Right lobe of liver (tissue), 4 donors: ENCODE measurements around the gene FUNDC1.

ENCODE experiments used
- POLR2A ChIP-seq: fragments of 450-650 bp; IDR thresholded peaks from one replicate; pipeline ENCODE4 v1.6.1; 2017; ENCODE audit warnings: antibody characterized with exemption, mild to moderate bottlenecking
- TF ChIP-seq, protein P1 (sequence below), 4 donors: fragments of 200-600 bp in 3 of 4; fragments of 450-650 bp in 1 of 4; IDR thresholded peaks; one replicate each; pipeline versions ENCODE4 v1.5.1 to v1.8.0; 2016 to 2022; ENCODE audit warnings: antibody characterized with exemption in 4 of 4, mild to moderate bottlenecking in 2 of 4
- donor health status: DM: no; HTN: no; CAD: no.
- donor health status: DM: no; HTN: no; CAD: no.
- donor health status: DM: no; HTN: yes; CAD: no.

DNA sequence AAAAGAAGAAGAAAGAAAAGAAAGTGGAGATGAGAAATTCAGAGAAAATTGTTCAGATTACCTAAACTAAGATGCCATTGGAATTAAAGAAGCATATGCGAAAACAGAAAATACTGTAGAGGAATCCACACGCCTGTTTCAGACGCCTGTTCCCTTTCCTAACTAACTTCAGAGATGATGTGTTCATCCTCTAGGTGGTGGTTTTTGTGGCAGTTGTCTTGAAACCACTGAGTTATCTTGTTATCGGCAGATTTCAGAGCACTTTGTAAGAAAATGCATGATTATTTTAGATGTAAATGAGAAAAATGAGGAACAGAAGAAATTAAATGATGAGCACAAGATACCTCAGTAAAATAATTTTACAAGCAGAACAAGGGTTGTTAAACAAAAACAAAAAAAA lies 48.3 kb downstream of the FUNDC1 start:
- TF ChIP-seq, protein P1, sequence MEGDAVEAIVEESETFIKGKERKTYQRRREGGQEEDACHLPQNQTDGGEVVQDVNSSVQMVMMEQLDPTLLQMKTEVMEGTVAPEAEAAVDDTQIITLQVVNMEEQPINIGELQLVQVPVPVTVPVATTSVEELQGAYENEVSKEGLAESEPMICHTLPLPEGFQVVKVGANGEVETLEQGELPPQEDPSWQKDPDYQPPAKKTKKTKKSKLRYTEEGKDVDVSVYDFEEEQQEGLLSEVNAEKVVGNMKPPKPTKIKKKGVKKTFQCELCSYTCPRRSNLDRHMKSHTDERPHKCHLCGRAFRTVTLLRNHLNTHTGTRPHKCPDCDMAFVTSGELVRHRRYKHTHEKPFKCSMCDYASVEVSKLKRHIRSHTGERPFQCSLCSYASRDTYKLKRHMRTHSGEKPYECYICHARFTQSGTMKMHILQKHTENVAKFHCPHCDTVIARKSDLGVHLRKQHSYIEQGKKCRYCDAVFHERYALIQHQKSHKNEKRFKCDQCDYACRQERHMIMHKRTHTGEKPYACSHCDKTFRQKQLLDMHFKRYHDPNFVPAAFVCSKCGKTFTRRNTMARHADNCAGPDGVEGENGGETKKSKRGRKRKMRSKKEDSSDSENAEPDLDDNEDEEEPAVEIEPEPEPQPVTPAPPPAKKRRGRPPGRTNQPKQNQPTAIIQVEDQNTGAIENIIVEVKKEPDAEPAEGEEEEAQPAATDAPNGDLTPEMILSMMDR (IDR thresholded peaks at IDR 0.05): no peak
- no peak for TF ChIP-seq POLR2A
